Stimulated activated CD8-positive, alpha-beta memory T cell treated with anti-CD3 and anti-CD28 coated beads, Interleukin-7, amount 100 ng/mL, for 1 hour (primary cell): ENCODE results near the gene STKLD1.
A peak's percentile ranks its signal among the peaks of the same experiment; 100 is the strongest.

Source experiments
- DNase-seq, 2 donors: peaks; one replicate each; pipeline ENCODE4 v3.0.0-alpha.2; 2020; ENCODE audit warnings: low read depth in 2 of 2

The STKLD1 gene

GRCh38 chr9:133415170-133415569, 39.0 kb downstream of the STKLD1 start:
- no peak for DNase-seq

GRCh38 chr9:133417541-133418461, 41.6 kb downstream of the STKLD1 start, which contains the start of gene REXO4:
REXO4 (minus strand) TSS chr9:133418010; CDS start chr9:133417844, 166 bp downstream.
- DNase-seq = peak; percentile 64 to 69

- DNase-seq = no peak
Observed at GRCh38 chr9:133419005-133419404, 42.8 kb downstream of the STKLD1 start.

GRCh38 chr9:133420392-133420827, 44.2 kb downstream of the STKLD1 start:
- no peak for DNase-seq

DNA sequence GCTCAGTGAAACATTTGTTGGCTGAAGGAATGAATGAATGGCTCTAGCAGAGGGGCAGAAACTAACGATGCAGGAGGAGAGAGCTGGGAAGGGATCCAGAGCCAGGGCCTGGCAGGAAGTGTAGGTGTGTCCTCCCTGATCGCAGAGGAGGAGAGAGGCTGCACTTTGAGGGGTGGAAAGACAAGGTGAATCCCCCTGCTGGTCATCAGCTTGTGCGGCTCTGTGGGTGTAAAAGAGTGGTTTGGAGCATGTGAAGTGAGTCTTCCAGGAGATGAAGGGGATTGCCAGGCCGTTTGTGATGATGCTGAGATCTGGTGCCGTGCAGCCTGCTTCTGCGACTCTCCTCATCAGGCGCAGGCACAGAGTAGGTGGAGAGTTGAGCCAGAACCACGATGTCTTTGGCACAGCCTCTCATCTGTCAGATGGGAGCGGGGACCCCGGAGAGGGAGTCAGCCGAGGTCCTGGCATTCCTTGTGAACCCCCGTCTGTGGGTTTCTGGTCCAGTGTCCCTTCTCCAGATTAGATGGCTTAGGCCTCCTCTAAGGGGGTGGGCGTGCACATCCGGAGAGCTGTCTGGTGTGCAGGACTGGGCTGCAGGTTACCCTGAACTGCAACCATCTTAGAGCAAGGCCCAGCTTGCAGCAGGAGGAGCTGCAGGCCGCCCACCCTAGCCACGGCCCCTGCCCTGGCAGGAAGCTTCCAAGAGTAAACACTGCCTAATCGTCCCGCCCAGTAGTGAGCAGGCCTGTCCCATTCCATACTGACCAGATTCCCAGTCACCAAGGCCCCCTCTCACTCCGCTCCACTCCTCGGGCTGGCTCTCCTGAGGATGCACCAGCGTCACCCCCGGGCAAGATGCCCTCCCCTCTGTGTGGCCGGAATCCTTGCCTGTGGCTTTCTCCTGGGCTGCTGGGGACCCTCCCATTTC, 45.7 kb downstream of the STKLD1 start, which contains the start of gene ADAMTS13:
Gene ADAMTS13, plus strand, starts transcription at position 753 of the 928 bp plus-strand sequence. Its CDS starts 77 bp downstream, at position 830.
- no peak for DNase-seq

DNA sequence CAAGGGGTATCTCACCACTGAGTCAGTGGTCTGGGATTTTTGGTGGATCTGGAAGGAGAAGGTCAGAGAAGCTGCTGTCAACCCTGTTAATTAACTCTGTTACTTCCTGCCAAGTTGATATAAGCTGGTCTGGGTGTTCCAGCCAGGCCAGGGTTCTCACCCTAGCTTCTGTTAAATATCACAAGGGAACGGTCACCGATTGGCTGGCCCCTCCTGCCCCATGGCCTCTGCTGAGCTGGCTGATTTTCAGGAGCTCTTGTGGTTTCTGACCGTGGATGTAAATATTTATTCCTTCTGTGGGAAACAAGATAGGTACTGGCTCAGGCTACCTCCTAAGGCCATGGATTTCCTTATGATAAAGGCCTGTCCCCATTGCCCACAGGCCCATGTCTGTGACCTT, 47.0 kb downstream of the STKLD1 start:
- no peak for DNase-seq

DNA sequence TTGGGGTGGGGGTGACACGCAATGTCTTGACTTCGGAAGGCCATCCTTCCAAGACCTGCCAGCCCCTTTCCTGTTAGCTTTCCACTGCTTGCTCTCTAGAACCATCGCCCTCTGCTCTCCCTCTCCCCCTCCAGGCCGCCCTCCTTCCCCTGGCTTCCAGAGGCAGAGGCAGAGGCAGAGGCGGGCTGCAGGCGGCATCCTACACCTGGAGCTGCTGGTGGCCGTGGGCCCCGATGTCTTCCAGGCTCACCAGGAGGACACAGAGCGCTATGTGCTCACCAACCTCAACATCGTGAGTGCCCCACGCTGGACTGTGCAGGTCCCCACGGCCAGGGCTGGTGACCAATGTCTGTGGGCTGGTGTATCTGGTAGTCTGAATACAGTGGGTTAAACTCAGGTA, 48.0 kb downstream of the STKLD1 start:
- no peak for DNase-seq

- no peak for DNase-seq
Observed at GRCh38 chr9:133425049-133425632, 49.0 kb downstream of the STKLD1 start.

GRCh38 chr9:133426011-133426410, 49.8 kb downstream of the STKLD1 start:
- DNase-seq = no peak

GRCh38 chr9:133427658-133428348, 51.6 kb downstream of the STKLD1 start:
- DNase-seq = no peak

DNA sequence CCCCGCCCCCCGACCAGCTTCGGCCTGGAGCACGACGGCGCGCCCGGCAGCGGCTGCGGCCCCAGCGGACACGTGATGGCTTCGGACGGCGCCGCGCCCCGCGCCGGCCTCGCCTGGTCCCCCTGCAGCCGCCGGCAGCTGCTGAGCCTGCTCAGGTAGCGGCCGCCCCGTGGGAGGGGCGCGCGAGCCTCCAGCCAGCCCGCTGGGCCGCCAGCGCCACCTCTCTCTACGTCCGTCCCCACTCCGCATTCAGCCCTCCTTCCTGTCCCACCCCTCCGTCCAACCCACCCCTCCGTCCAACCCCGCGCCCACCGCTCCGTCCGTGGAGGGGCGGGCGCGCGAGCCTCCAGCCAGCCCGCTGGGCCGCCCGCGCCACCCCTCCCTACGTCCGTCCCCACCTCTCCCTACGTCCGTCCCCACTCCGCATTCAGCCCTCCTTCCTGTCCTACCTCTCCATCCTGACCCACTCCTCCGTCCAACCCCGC, 52.5 kb downstream of the STKLD1 start:
- DNase-seq = no peak

- DNase-seq = no peak
Observed at GRCh38 chr9:133429214-133429613, 53.0 kb downstream of the STKLD1 start.

- no peak for DNase-seq
Observed at GRCh38 chr9:133429641-133430161, 53.5 kb downstream of the STKLD1 start.

GRCh38 chr9:133430244-133430643, 54.1 kb downstream of the STKLD1 start:
- DNase-seq = no peak

DNA sequence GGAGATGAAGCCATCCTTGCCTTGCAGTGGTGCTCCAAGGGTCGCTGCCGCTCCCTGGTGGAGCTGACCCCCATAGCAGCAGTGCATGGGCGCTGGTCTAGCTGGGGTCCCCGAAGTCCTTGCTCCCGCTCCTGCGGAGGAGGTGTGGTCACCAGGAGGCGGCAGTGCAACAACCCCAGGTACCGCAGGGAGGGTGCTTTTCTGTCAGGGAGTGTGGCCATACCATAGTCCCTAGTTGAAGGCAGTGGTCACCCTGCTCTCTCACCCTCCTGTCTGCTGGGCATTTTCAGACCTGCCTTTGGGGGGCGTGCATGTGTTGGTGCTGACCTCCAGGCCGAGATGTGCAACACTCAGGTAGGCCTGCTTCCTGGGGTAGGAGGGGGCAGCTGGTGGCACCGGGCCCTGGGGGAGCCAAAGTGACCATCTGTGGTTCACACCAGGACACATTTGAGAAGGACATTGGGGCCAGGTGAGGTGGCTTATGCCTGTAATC, 57.2 kb downstream of the STKLD1 start:
- DNase-seq = no peak

DNA sequence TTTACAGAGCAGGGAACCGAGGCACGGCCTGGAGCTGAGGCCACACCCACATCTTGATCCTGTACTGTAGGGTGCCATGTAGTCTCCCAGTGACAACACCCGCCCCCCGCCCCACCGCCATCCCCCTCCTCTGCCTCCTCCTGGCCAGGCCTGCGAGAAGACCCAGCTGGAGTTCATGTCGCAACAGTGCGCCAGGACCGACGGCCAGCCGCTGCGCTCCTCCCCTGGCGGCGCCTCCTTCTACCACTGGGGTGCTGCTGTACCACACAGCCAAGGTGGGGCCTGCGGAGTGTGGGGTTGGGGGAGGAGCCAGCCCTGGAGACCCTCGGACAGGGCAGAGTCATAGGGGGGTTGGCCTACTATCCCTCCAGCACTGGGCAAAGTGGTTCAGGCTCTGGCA, 60.5 kb downstream of the STKLD1 start:
- DNase-seq = no peak

DNA sequence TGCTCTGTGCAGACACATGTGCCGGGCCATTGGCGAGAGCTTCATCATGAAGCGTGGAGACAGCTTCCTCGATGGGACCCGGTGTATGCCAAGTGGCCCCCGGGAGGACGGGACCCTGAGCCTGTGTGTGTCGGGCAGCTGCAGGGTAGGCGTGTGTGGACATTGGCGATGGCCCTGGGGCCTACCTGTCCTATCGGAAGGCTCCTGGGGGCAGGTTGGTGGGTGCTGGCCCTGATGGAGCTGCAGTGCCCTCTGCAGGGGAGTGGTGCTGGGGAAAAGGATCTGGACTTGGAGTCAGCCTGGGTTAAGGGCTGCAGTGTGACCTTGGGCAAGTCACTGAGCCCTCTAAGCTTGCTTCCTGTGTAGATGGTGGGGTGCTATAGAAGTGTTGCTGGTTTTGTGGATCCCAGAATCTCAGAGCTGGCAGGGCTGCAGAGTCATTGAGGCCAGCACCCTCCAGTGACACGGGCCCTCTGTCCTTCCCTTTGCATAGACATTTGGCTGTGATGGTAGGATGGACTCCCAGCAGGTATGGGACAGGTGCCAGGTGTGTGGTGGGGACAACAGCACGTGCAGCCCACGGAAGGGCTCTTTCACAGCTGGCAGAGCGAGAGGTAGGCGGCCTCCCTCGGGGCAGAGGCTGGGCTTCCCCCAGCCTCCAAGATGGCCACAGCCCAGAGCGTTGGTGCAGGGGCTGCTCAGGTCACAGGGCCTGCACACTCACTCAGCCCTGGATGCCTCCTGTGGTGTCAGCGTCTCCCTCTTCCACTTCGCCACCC, 61.8 kb downstream of the STKLD1 start:
- no peak for DNase-seq

DNA sequence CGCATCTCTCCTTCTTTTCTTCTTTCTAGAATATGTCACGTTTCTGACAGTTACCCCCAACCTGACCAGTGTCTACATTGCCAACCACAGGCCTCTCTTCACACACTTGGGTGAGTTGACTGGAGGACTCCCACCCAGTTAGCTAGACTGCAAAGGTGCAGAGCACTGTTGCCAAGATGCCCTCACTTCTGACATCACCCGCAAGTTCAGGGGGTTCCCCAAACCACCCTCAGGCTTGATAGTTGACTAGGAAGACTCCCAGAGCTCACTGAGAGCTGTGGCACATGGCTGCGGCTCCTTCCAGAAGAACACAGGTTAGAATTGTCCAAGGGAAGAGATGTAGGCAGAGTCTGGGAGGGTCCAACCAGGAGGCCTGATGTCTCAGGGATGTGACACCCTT, 63.2 kb downstream of the STKLD1 start:
- DNase-seq = no peak

DNA sequence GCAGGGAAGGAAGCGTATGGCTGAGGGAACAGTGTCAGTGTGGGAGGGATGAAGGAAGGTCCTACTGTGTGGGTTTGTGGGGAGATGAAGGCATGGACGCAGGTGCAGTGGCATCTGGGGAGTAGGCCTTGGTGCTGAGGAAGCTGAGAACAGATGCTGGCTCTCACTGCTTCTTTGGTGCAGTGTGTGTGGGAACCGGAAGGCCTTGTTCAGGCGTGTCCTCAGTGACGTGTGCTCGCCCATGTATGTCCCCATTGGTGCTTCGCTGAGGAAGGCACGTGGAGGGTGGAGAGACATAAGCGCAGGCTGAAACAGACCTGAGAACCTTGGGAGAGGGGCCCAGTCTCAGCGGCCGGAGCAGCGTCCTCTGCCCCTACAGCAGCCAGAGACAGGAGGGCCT, 64.7 kb downstream of the STKLD1 start:
- DNase-seq = no peak

- DNase-seq = no peak
Observed at GRCh38 chr9:133441571-133441970, 65.4 kb downstream of the STKLD1 start.
